Right lobe of liver (tissue), 4 donors: ENCODE measurements around the gene LIF.

Source experiments
- POLR2A ChIP-seq: fragments of 450-650 bp; IDR thresholded peaks from one replicate; pipeline ENCODE4 v1.6.1; 2017; ENCODE audit warnings: antibody characterized with exemption, mild to moderate bottlenecking
- TF ChIP-seq, protein P1 (sequence below), 4 donors: fragments of 200-600 bp in 3 of 4; fragments of 450-650 bp in 1 of 4; IDR thresholded peaks; one replicate each; pipeline versions ENCODE4 v1.5.1 to v1.8.0; 2016 to 2022; ENCODE audit warnings: antibody characterized with exemption in 4 of 4, mild to moderate bottlenecking in 2 of 4
- donor health status: DM: no; HTN: no; CAD: no.
- donor health status: DM: no; HTN: no; CAD: no.
- donor health status: DM: no; HTN: yes; CAD: no.

DNA sequence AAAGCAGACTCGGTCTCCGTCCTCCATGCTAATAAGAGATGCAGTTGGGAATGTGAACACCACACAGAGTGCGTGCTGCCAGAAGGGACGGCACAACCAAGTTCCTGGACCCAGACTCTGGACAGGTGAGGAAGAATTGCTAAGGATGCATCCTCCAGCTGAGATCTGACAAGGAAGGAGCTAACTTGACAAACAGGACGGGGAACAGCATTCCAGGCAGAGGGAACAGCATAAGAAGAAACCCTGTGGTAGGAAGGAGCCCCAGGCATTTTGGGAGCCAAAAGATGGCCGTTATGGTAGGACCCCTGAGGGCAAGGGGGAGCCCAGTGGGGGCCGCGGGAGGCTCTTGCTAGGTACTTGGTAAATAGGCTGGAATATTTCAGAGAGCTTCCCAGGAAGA lies 14.1 kb upstream of the LIF start:
- TF ChIP-seq, protein P1, sequence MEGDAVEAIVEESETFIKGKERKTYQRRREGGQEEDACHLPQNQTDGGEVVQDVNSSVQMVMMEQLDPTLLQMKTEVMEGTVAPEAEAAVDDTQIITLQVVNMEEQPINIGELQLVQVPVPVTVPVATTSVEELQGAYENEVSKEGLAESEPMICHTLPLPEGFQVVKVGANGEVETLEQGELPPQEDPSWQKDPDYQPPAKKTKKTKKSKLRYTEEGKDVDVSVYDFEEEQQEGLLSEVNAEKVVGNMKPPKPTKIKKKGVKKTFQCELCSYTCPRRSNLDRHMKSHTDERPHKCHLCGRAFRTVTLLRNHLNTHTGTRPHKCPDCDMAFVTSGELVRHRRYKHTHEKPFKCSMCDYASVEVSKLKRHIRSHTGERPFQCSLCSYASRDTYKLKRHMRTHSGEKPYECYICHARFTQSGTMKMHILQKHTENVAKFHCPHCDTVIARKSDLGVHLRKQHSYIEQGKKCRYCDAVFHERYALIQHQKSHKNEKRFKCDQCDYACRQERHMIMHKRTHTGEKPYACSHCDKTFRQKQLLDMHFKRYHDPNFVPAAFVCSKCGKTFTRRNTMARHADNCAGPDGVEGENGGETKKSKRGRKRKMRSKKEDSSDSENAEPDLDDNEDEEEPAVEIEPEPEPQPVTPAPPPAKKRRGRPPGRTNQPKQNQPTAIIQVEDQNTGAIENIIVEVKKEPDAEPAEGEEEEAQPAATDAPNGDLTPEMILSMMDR (IDR thresholded peaks at IDR 0.05) = no peak
- no peak for TF ChIP-seq POLR2A
